ENCODE data around the gene CD1E.

CD1E gene

GRCh38 chr1:158353303-158354075 lies at the start of gene CD1E:
Gene CD1E (plus strand): TSS chr1:158353894. CDS start chr1:158353989, 95 bp downstream.
- no peak for FAIRE-seq
- no peak for TF ChIP-seq POLR2A (IDR thresholded peaks at IDR 0.05; ENCODE audit: low read depth, low read length)
- DNase-seq (ENCODE audit: insufficient read length, low spot score): no peak

DNA sequence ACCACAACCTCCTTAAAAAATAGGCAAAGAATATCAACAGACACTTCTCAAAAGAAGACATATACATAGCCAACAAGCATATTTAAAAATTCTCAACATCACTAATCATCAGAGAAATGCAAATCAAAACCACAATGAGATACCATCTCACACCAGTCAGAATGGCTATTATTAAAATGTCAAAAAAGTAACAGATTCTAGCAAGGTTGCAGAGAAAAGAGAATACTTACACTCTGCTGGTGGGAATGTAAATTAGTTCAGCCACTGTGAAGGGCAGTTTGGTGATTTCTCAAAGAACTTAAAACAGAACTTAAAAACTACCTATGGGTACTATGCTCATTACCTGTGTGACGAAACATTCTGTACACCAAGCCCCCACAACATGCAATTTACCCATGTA lies 43.1 kb upstream of the CD1E start:
- no peak for TF ChIP-seq POLR2A (IDR thresholded peaks at IDR 0.05; ENCODE audit: low read depth, low read length)
- DNase-seq (ENCODE audit: insufficient read length, low spot score) (no peak), FAIRE-seq (no peak)

- no peak for TF ChIP-seq POLR2A (IDR thresholded peaks at IDR 0.05; ENCODE audit: low read depth, low read length)
- FAIRE-seq (no peak), DNase-seq (ENCODE audit: insufficient read length, low spot score) (no peak)
Observed at GRCh38 chr1:158311066-158311465, 42.6 kb upstream of the CD1E start.

DNA sequence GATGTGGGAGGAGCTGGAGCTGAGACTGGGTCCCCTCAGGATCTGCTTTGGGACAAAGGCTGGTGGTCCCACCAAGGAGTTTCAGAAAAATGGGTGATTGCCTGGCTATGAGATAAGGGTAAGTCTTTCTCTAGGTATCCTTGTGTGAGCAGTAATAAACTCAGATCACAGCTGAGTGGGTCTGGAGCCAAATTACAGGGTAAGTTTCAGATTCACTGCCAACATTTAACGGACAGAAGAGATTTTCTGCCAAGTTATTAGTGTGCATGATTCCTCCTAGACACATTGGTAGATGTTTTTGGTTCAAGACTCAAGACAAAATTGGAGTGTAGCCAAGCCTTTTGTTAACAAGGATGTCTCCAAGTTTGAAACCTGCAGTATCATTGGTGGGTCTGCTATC lies 29.8 kb upstream of the CD1E start:
- TF ChIP-seq POLR2A (IDR thresholded peaks at IDR 0.05; ENCODE audit: low read depth, low read length): no peak
- no peak for FAIRE-seq

GRCh38 chr1:158324395-158324794 lies 29.3 kb upstream of the CD1E start:
- DNase-seq (ENCODE audit: insufficient read length, low spot score): no peak
- TF ChIP-seq POLR2A (IDR thresholded peaks at IDR 0.05; ENCODE audit: low read depth, low read length): no peak
- FAIRE-seq: no peak

More for the DNA sequence above, 29.8 kb upstream of the CD1E start:
- no peak for DNase-seq (ENCODE audit: insufficient read length, low spot score)

DNA sequence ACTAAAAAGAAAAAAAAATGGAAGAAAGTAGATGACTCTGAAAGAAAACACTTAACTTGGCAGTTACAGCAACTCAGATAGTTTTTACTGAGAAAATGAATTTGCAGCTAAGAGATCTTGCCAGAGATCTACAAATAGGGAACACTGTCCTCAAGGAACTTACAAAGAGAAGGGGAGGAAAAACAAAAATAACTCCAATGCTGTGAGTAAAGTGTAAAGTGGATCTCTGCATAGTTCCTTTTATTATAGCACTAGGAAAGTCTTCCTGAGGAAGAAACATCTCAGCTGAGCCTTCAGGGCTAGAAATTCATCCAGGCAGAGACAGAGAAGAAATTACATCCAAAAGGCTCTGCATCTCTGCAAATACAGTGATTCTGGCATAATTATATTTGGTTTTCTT lies 26.2 kb upstream of the CD1E start:
- FAIRE-seq: no peak
- TF ChIP-seq POLR2A (IDR thresholded peaks at IDR 0.05; ENCODE audit: low read depth, low read length): no peak
- DNase-seq (ENCODE audit: insufficient read length, low spot score): no peak

GRCh38 chr1:158328426-158328825 lies 25.3 kb upstream of the CD1E start:
- no peak for DNase-seq (ENCODE audit: insufficient read length, low spot score)
- no peak for FAIRE-seq

GRCh38 chr1:158329300-158329699 lies 24.4 kb upstream of the CD1E start:
- FAIRE-seq (no peak), DNase-seq (ENCODE audit: insufficient read length, low spot score) (no peak)
- TF ChIP-seq POLR2A (IDR thresholded peaks at IDR 0.05; ENCODE audit: low read depth, low read length): no peak

More at GRCh38 chr1:158328426-158328825, 25.3 kb upstream of the CD1E start:
- no peak for TF ChIP-seq POLR2A (IDR thresholded peaks at IDR 0.05; ENCODE audit: low read depth, low read length)

- no peak for DNase-seq (ENCODE audit: insufficient read length, low spot score)
- FAIRE-seq: no peak
Observed at GRCh38 chr1:158329733-158330132, 24.0 kb upstream of the CD1E start.

GRCh38 chr1:158330391-158331105 lies 23.1 kb upstream of the CD1E start:
- no peak for TF ChIP-seq POLR2A (IDR thresholded peaks at IDR 0.05; ENCODE audit: low read depth, low read length)
- FAIRE-seq (no peak), DNase-seq (ENCODE audit: insufficient read length, low spot score) (no peak)

More at GRCh38 chr1:158329733-158330132, 24.0 kb upstream of the CD1E start:
- TF ChIP-seq POLR2A (IDR thresholded peaks at IDR 0.05; ENCODE audit: low read depth, low read length): no peak

- no peak for DNase-seq (ENCODE audit: insufficient read length, low spot score)
- TF ChIP-seq POLR2A (IDR thresholded peaks at IDR 0.05; ENCODE audit: low read depth, low read length): no peak
- FAIRE-seq: no peak
Observed at GRCh38 chr1:158331106-158331425, 22.6 kb upstream of the CD1E start.

GRCh38 chr1:158331481-158332150 lies 22.1 kb upstream of the CD1E start, which contains the start of gene CD1B:
Gene CD1B (minus strand): TSS chr1:158331531. CDS start chr1:158331423, 108 bp downstream.
- no peak for FAIRE-seq
- TF ChIP-seq POLR2A (IDR thresholded peaks at IDR 0.05; ENCODE audit: low read depth, low read length): no peak
- no peak for DNase-seq (ENCODE audit: insufficient read length, low spot score)

- no peak for TF ChIP-seq POLR2A (IDR thresholded peaks at IDR 0.05; ENCODE audit: low read depth, low read length)
- DNase-seq (ENCODE audit: insufficient read length, low spot score) (no peak), FAIRE-seq (no peak)
Observed at GRCh38 chr1:158333405-158334155, 20.1 kb upstream of the CD1E start.
